Subcutaneous adipose tissue (tissue), 4 donors: ENCODE results near the gene EFCC1. TPM values are rescaled to one million over a fixed set of nuclear protein-coding genes. Genes with fewer than 3 reads are reported as not detected.

ENCODE experiments used
- total RNA-seq, 4 donors: library from RNA; depleted of rRNA; stranded (reverse); fragments of >200 nt; gene quantifications; one replicate each; pipeline ENCODE4 v1.1.0, GENCODE V29; 2016
- TF ChIP-seq, protein P1 (sequence below): fragments of 450-650 bp; IDR thresholded peaks from one replicate; pipeline ENCODE4 v1.5.1; 2016; ENCODE audit warnings: low read depth, mild to moderate bottlenecking, control low read depth, antibody characterized with exemption, moderate library complexity

Gene EFCC1
- total RNA-seq, 4 donors from 2014 or later, result 0.33 to 3.8 (median 0.72) TPM

- TF ChIP-seq, protein P1, sequence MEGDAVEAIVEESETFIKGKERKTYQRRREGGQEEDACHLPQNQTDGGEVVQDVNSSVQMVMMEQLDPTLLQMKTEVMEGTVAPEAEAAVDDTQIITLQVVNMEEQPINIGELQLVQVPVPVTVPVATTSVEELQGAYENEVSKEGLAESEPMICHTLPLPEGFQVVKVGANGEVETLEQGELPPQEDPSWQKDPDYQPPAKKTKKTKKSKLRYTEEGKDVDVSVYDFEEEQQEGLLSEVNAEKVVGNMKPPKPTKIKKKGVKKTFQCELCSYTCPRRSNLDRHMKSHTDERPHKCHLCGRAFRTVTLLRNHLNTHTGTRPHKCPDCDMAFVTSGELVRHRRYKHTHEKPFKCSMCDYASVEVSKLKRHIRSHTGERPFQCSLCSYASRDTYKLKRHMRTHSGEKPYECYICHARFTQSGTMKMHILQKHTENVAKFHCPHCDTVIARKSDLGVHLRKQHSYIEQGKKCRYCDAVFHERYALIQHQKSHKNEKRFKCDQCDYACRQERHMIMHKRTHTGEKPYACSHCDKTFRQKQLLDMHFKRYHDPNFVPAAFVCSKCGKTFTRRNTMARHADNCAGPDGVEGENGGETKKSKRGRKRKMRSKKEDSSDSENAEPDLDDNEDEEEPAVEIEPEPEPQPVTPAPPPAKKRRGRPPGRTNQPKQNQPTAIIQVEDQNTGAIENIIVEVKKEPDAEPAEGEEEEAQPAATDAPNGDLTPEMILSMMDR, result no peak
These were observed 64.6 kb downstream of the EFCC1 start for GRCh38 chr3:129065720-129066073.

DNA sequence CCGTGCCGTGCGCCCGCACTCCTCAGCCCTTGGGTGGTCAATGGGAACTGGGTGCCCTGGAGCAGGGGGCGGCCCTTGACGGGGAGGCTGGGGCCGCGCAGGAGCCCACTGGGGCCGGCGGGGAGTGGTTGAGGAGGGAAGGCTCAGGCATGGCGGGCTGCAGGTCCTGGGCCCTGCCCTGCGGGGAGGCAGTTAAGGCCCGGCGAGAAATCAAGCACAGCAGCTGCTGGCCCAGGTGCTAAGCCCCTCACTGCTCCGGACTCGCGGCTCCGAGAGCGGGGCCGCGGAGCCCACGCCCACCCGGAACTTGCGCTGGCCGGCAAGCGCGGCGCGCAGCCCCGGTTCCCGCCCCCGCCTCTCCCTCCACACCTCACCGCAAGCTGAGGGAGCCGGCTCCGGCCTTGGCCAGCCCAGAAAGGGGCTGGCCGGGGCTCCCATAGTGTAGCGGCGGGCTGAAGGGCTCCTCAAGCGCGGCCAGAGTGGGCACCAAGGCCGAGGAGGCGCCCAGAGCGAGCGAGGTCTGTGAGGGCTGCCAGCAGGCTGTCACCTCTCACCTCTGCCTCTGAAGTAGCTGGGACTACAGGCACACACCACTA lies 67.3 kb downstream of the EFCC1 start:
- TF ChIP-seq, protein P1, result no peak

DNA sequence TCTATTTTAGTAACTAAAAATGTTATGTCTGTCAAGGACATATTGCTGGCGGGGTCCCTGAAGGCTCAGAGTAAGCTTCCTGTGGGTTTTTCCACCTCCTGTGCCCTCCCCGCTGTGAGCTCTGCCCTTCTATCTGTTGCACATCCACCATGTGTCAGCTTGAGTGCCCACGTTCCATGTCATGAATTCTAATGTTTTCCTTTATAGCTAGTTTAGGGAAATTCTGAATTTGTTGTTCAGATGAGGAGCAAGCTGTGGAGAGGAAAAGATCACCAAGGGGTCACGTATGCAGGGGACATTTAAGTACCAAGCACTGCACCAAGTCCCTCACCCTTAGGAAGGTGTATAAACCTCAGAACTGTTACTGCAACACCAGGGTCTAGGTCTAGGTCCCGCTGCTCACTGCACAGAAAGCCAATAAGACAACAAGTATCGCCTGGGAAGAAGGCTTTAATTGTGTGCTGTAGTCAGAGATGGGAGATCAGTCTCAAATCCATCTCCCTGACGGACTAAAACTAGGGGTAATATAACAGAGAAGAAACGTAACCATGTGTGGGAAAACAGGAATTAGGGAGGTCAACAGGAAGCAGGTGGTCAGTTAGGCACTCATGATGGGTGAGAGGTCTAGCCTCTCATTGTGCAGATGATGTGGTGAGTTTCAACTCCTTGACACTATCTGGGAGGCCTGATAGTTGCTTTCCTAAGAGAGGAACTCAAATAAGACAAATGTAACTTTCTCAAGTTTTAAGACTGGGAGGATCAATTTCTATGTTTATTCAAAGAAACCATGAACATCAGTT lies 69.2 kb downstream of the EFCC1 start:
- TF ChIP-seq, protein P1, result no peak

GRCh38 chr3:129077222-129077621 lies 76.1 kb downstream of the EFCC1 start:
- TF ChIP-seq, protein P1, result no peak

DNA sequence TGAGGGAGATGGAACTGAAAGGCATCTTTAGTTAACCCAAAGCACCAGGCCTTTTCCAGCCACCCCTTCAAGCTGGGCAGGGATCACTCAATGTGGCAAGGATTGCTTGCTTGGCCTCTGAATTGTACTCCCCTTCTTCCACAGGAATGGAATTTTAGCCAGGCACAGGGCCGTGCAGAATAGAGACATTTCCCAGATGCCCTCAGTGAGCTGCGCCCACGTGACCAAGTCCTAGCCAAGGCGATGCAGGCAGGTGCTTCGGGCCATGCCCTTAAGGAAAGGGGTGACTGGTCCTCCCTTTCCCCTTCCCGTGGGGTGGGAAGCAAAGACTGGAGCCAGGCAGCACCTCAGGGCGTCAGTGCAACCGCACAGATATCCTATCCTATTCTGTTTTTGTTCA lies 77.4 kb downstream of the EFCC1 start:
- TF ChIP-seq, protein P1, result no peak

- TF ChIP-seq, protein P1, result no peak
These were observed 80.4 kb downstream of the EFCC1 start for GRCh38 chr3:129081503-129081902.

GRCh38 chr3:129082026-129082425 lies 80.9 kb downstream of the EFCC1 start:
- TF ChIP-seq, protein P1, result no peak
